Astrocyte of the hippocampus (primary cell): Measurements from ENCODE around the gene KLB.
"Not testable (repeated sequence)": the region's sequence is repeated elsewhere in the genome, so short reads cannot be mapped to it uniquely, and the experiment has no call there.

Source experiments
- DNase-seq: peaks from one replicate; pipeline ENCODE4 v3.0.0; 2011; ENCODE audit warnings: low read depth, low spot score

KLB gene

DNA sequence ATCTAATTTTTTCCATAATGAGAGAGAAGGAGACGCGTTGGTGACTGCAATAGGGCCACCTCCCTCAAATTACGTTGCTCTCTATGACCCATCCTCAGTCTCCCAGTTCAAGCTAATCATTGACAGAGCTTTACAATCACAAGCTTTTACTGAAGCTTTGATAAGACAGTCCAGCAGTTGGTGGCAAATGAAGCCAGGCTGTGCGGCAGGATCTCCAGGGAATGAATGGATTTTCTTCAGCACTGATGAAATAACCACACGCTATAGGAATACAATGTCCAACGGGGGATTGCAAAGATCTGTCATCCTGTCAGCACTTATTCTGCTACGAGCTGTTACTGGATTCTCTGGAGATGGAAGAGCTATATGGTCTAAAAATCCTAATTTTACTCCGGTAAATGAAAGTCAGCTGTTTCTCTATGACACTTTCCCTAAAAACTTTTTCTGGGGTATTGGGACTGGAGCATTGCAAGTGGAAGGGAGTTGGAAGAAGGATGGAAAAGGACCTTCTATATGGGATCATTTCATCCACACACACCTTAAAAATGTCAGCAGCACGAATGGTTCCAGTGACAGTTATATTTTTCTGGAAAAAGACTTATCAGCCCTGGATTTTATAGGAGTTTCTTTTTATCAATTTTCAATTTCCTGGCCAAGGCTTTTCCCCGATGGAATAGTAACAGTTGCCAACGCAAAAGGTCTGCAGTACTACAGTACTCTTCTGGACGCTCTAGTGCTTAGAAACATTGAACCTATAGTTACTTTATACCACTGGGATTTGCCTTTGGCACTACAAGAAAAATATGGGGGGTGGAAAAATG lies at the start of gene KLB:
TSS of gene KLB (plus strand) at position 168 of the 821 bp plus-strand sequence. CDS start at position 188, 20 bp downstream.
- no peak for DNase-seq

DNA sequence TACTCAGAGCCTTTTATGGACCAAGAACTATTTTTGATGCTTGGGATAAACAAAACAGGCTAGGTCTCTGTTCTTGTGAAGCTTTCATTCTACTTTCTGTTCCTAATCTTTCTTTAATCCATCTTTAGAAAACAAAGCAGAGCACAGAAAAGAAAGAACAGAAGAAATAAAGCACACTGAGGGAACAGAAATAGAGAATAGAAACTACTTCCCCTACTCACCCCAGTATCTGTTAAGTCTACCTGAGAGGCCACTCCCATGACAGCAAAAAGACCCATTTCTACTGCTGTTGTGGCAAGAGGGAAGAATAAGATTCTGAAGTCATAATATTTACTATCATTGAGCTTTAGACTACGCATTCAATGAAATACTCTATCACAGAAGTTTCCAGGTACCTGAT lies 49.7 kb upstream of the KLB start:
- no peak for DNase-seq

DNA sequence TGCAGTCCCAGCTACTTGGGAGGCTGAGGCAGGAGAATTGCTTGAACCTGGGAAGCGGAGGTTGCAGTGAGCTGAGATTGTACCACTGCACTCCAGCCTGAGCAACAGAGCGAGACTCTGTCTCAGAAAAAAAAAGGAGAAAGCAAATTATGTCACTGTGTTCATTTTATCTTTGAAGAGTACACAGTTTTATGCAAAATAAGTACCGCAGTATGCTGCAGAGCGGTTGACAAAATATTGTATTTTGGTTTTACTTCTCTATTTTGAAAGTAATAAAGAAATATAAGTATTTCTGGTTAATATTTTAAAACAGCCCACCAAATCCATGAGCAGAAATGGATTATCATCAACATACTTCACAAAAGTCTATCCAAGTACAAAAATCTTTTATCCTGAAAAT lies 46.1 kb upstream of the KLB start:
- not testable (repeated sequence) for DNase-seq

DNA sequence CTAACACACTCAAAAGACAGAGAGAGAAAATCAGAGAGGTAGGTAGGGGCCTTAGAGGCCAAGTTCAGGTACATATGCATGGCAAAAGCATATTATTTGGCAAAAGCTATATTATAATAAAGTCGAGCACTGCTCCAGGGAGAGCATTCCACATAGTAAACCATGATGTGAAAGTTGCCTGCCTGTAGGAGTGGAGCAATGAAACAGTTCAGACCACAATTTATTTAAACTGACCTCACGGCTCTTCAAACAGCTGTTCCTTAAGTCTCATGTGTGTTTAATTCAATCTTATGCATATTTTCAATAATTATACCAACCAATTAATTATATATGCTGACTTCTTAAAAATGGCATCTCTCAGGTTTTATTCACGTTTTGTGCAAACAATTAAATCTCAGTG lies 43.9 kb upstream of the KLB start:
- no peak for DNase-seq

DNA sequence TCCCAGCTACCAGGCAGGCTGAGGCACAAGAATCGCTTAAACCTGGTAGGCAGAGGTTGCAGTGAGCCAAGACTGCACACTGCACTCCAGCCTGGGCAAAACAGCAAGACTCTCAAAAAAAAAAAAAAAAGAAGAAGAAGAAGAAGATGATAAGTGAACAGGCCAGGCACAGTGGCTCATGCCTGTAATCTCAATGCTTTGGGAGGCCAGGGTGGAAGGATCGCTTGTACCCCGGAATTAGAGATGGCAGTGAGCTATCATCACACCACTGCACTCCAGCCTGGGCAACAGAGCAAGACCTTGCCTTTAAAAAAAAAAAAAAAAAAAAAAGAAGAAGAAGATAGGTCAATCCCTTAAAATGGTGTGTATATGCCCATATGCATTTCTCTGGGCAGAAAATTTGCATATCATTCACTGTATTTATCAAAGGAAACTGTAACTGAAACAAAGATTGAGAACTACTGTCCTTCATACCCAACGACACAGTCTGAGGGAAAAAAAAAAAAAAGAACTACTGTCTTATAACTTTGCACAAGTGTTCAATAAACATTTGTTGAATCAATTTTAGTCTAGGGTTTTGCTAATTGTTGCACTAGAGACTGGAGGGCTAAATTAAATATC lies 42.8 kb upstream of the KLB start:
- no peak for DNase-seq

DNA sequence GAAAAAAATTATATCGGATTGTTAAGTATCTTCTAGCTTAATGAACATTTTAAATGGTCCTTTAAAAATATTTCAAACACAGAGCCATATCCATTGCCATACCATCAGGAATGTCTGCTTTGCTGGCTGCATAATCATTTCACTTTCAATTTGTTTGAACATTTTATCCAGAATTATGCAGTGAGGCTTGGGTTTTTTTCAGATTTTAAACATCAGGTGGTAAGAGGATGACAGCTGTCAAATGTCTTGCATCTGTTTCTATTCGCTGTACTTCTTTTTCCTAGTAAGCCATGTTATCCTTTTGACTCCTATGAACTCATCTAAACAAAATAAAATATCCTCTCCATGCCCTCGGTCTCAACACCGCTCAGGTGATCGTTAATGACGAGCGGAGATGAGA lies 41.4 kb upstream of the KLB start:
- no peak for DNase-seq

DNA sequence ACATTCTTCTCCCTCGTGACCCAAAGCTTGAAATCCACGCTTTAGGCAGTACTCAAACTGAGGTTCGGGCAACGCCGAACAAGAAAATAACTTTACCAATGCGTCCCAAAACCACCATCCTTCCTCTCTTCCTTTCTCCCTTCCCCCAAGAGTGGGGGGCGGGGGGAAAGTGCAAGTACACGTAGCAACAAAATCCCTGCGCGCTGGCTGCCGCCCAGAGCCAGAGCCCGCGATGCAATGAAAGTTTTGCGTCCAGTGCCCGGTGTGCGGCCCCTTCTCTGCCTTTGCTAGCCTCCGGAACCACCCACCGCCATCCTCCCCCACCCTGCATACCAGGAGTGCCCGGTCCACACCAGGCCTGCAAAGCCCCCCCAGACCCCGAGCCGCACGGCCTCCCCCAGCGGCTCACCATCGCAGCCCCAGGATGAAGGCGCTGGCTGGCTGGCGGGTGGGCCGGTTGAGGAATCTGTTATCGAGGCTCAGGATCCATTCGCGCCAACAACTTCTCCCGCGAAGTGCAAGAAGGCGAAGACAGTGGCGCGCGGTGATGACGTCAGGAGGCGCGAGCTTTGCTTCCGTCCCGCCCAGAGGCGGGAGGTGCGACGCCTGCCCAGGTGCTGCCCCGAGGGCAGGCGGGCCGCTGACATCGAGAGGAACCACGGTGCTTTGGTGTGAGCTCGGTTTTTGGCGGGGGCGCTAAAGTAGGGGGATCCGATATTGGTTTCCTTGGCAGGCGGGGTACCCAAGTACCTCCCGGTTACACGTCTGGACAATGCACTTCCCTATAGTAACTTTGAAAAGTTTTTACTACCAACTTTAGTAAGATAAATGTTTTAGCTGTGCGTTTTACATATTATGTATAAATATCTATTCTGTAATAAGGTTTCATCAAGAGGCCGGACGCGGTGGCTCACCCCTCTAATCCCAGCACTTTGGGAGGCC lies 40.6 kb upstream of the KLB start, which contains the start of gene RFC1:
TSS of gene RFC1 (minus strand) at position 533 of the 942 bp plus-strand sequence. CDS start at position 412, 121 bp downstream.
- peak; percentile 97 for DNase-seq

DNA sequence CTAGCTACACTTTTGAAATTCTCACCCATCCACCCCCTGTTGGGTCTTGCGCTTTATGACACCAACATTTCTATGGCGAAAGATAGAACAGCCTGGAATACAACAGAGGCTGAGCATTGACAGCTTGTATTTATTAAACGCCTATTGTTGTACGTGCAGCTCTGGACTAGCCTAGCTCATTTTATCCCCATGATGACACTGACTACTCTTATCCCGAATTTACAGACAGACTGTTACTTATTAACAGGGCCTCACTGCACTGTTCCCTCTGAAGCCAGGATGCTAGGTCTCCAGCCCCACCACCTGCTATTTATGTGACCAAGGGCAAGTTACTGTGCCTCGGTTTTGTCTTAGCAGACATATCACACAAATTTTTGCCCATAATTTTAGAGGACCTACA lies 39.6 kb upstream of the KLB start:
- DNase-seq, result no peak

DNA sequence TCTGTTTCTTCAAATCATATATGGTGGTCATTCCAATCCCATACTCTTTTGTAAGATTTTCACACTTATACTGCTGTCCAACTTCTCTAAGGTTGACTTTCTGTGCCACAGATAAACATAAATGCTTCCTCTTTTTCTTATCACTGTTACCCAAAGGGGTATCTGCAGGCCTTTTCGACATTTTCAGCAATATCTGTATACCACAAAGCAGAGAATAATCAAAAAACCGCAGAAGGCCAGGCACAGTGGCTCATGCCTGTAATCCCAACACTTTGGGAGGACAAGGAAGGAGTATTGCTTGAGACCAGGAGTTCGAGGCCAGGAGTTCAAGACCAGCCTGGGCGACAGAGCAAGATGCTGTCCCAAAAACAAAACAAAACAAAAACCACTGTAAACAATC lies 37.4 kb upstream of the KLB start:
- DNase-seq, result no peak

DNA sequence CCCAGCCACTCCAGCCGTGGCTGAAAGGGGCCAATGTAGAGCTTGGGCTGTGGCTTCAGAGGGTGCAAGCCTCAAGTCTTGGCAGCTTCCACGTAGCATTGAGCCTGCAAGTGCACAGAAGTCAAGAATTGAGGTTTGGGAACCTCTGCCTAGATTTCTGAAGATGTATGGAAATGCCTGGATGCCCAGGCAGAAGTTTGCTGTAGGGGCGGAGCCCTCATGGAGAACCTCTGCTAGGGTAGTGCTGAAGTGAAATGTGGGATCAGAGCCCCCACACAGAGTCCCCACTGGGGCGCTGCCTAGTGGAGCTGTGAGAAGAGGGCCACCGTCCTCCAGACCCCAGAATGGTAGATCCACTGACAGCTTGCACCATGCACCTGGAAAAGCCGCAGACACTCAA lies 35.5 kb upstream of the KLB start:
- not testable (repeated sequence) for DNase-seq

DNA sequence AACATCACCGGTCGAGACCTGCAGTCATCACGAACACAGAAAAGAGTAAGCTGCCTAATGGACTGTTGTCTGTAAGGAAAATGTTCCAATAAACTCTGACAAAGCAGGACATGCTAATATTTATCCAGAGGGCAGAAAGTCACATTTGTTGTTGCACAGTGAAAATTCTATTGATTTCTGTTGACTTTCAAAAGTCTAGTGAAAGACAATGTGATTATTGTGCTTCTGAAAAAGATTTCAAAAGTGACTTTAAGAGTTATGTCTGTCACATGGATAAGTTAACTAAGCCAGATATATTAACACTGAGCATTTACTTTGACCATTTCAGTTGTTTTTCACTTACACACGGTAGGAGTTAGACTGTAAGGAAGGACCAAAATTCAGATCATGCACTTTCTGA lies 31.3 kb upstream of the KLB start:
- DNase-seq, result no peak

DNA sequence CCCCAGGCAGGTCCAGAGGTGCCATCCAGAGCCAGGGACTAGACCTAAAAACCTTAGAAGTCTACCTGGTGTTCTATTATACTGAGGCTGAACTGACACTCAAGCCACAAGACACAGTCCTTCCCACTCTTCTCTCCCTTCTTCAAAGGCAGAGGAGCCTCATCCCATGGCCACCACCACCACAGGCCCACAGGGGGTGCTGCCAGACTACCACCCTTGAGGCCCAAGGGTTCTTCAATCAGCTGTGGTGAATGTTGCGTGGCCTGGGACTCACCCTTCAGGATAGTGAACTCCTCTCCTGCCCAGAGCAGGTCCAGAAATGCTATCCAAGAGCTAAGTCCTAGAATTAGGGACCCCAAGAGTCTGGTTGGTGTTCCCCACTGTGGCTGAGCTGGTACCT lies 23.0 kb upstream of the KLB start:
- no peak for DNase-seq

DNA sequence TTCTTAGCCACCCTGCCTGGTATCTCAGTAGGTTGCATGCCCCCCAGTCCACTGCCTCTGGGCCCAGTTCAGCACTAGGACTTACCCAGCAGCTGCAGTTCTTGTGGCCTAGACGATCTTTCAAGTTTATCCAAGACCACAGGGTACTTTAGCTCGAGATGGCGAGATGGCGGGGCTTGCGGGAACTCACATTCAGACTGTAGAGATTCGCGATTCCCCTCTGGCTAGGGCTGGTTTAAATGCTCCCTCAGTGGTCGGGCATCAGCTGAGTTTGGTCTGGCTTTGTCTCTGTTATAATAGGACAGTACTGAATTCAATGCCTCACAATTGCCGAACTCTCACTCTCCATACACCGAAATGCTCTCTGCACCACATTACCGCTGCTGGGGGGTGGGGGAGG lies 22.2 kb upstream of the KLB start:
- DNase-seq, result no peak

DNA sequence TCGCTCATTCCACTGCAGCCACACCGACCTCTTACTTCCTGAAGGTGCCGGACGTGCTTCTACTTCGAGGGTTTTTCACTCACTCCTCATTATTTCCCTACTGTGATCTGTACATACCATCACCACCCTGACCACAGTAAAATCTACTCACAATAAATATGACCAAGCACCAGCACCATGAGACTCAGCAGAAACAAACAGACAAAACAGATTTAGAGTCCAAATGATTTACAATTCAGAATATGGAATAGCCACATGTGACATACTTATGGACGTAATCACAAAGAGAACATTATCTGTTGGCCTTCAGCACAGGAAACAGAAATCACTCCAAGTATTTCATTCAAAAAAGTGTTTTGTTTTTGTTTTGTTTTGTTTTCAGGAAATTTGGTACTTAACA lies 16.1 kb upstream of the KLB start:
- no peak for DNase-seq

DNA sequence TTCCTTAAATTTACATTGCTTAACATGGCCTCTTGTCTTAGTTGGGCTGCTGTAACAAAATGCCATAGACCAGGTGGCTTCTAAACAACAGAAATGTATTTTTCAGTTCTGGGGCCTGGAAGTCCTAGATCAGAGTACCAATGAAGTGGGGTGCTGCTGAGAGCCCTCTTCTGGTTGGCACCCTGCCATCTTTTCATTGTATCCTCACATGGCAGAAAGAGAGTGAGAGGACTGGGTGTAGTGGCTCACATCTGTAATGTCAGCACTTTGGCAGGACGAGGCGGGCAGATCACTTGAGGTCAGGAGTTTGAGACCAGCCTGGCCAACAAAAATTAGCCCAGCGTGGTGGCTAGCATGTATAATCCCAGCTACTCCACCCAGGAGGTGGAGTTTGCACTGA lies 12.0 kb upstream of the KLB start:
- DNase-seq, result no peak

DNA sequence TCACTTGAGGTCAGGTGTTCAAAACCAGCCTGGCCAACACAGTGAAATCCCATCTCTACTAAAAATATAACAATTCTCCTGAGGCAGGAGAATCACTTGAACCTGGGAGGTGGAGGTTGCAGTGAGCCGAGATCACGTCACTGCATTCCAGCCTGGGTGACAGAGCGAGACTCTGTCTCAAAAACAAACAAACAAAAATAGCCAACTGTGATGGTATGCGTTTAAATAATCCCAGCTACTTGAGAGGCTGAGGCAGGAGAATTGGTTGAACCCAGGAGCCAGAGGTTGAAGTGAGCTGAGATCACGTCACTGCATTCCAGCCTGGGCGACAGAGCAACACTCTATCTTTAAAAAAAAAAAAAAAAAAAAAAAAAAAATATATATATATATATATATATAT lies 5.1 kb upstream of the KLB start:
- peak; percentile 6 for DNase-seq

DNA sequence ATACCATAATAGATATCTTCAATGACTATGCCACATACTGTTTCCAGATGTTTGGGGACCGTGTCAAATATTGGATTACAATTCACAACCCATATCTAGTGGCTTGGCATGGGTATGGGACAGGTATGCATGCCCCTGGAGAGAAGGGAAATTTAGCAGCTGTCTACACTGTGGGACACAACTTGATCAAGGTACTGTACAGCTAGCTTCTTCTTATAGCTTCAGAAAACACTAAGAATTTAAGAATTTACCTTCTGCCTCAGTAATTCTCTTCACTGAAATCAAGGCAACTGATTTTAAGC lies 805 bp downstream of the KLB start:
- DNase-seq, result no peak

DNA sequence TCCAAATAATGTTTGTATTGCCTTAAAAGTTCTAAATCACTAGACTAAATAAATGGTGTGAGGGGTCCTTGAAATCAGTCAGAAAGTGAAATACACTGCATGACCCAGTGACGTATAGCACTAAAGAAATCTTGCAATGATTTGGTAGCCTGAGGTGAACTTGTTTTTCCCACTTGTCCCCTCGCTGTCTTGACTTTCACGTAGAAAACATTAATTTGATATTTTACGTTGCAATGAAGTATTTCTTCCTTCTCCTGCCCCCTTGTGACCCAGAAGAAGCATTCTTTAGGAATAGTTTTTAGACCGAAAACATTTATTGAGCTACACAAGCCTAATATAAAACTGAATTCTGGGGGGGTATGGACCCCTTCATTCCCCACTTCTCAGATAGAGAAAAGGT lies 3.7 kb downstream of the KLB start:
- DNase-seq, result no peak

DNA sequence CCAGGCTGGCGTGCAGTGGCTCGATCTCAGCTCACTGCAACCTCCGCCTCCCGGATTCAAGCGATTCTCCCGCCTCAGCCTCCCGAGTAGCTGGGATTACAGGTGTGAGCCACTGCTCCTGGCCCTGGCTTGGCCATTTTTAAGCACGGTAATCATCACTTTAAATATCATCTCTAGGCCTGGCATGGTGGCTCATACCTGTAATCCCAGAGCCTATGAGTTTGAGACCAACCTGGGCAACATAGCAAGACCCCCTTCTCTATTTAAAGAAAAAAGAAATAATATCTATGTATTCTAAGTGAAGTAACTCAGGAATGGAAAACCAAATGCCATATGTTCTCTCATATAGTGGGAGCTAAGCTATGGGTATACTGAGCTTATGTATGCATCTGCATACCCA lies 4.8 kb downstream of the KLB start:
- not testable (repeated sequence) for DNase-seq

DNA sequence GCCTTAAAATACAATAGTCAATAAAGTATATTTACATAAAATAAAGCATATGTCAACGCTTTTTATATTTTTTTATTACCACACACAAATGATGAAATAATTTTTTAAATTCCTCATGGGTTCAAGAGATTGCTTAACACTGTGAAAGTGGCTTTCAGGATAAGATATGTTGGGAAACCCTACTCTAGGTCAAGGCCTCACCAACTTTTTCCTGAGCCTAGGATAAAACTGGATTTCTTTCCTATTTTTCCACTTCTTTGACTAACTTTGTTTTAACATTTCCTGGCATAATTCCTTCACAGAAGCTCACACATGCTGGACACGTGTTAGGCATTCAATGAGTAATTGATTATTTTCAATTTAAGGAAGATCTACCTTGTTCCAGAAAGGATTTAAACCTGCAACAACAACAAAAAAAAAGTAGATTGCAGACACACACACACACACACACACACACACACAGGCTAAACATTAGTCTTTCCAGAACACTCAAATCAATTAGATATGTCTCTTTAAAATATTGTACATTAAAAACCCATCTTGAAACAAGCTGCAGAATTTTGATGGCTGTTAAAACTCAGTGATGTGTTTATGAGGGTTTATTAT lies 9.1 kb downstream of the KLB start:
- DNase-seq, result no peak

DNA sequence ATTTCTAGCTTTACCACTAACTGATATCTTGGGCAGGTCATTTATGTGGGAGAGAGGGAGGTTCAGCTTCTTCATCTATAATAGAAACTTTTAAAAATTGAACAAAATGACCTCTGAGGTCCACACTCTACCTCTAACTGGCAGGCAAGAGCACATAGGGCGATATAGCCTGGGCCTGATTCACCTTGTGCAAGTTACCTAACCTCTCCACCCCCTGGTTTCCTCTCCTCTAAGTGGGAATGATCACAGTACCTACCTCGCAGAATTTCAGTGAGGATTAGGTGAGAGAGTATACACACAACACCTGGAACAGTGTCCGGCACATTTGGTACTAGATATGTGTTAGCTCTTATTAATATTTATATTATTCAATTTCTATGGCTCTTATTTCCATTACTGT lies 15.5 kb downstream of the KLB start:
- DNase-seq, result no peak

DNA sequence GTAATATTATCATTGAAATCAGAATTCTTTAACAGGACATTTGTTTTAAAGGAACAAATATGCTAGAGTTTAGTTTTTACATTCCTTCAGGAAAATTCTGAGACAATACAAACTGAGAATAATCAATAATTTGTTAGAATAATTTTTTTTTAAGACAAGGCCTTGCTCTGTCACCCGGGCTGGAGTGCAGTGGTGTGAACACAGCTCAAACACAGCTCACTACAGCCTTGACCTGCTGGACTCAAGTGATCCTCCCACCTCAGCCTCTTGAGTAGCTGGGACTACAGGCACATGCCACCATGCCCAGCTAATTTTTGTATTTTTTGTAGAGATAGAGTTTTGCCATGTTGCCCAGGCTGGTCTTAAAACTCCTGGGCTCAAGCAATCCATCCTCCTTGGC lies 18.6 kb downstream of the KLB start:
- not testable (repeated sequence) for DNase-seq
